Small intestine (tissue), 7 donors: ENCODE data around the gene EXOC3L4. TPM values are rescaled to one million over a fixed set of nuclear protein-coding genes. Genes with fewer than 3 reads are reported as not detected.

ENCODE experiments used
- DNase-seq, 2 donors: peaks; one replicate each; pipeline versions ENCODE4 v3.0.0 to v3.0.0-alpha.2; 2013
- FAIRE-seq: peaks from 2 replicates; lab custom pipeline; 2012; peaks lifted over from hg19 to GRCh38; lab: Jason Lieb, UNC
- H3K27ac ChIP-seq, 3 donors: one replicate each; pipeline ENCODE4 v1.5.1; 2013; ENCODE audit warnings: low read length in 2 of 3, mild to moderate bottlenecking in 2 of 3, control low read depth in 1 of 3, inconsistent platforms in 1 of 3, low read depth in 1 of 3, moderate library complexity in 1 of 3
- H3K27me3 ChIP-seq, 3 donors: one replicate each; pipeline ENCODE4 v1.6.1; 2013; ENCODE audit warnings: low read length in 3 of 3, inconsistent platforms in 1 of 3; ENCODE audit not compliant: control insufficient read depth in 3 of 3, insufficient read depth in 3 of 3
- H3K36me3 ChIP-seq, 3 donors: one replicate each; pipeline ENCODE4 v1.6.1; 2013; ENCODE audit warnings: low read length in 3 of 3, inconsistent platforms in 1 of 3, low read depth in 1 of 3, mild to moderate bottlenecking in 1 of 3, moderate library complexity in 1 of 3; ENCODE audit not compliant: control insufficient read depth in 3 of 3, insufficient read depth in 2 of 3
- H3K4me1 ChIP-seq, 3 donors: one replicate each; pipeline ENCODE4 v1.6.1; 2013; ENCODE audit warnings: low read length in 2 of 3, inconsistent platforms in 1 of 3, low read depth in 1 of 3, mild to moderate bottlenecking in 1 of 3, moderate library complexity in 1 of 3; ENCODE audit not compliant: control insufficient read depth in 3 of 3, insufficient read depth in 2 of 3
- H3K4me3 ChIP-seq, 3 donors: one replicate each; pipeline ENCODE4 v1.5.1; 2013; ENCODE audit warnings: low read length in 3 of 3, control low read depth in 1 of 3, inconsistent platforms in 1 of 3, low read depth in 1 of 3, mild to moderate bottlenecking in 1 of 3, moderate library complexity in 1 of 3
- H3K9me3 ChIP-seq, 2 donors: one replicate each; pipeline ENCODE4 v1.6.1; 2013; ENCODE audit warnings: low read depth in 1 of 2, low read length in 1 of 2; ENCODE audit not compliant: control insufficient read depth in 2 of 2, insufficient read depth in 1 of 2
- WGBS, 3 donors: extraction: QIAGEN DNeasy Blood & Tissue Kit; methylation state at CpG; one replicate each; pipeline ENCODE4 v1.1.7; 2013; 5-methylcytosine and 5-hydroxymethylcytosine counted together
- polyA plus RNA-seq, 4 donors: library from polyadenylated mRNA; stranded (reverse) in 3 of 4; unstranded in 1 of 4; fragments of 200-250 nt in 3 of 4; fragments of 120-200 nt in 1 of 4; gene quantifications; one replicate each; pipeline versions ENCODE4 v1.2.1 to v1.2.3, GENCODE V29; 2013
- donor health status: healthy with polysubstance abuse.
- donor health status: control.
- donor health status: control.
- donor health status: Bipolar disorder and iron deficiency.
- donor health status: healthy.

Gene EXOC3L4
- polyA plus RNA-seq, 4 donors: 26.1 to 110 (median 60.4) TPM

DNA sequence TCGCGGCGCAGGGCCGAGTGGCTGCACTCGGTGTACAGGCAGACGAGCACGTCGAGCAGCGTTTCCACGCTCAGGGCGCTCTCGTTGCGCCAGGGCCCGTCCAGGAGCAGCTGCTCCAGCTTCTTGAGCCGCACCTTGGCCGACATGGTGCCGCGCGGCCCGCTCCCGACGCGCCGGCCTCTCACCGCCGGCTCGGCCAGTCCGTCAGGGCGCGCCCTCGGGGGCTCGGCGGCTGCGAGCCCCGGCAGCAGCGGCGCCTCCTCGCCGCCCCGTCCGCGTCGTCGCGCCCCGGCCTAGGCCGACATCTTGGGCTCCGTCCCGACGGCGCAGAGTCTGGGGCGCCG, 37.5 kb upstream of the EXOC3L4 start:
- peak overlapping the region; percentile 89 to 98 (median 98) for H3K27ac ChIP-seq
- H3K9me3 ChIP-seq: no peaks in the 10 kb centered on the region
- H3K36me3 ChIP-seq: peaks cover 0 to 16% (median 0%) of the 10 kb centered on the region in 3 donors
- peak overlapping the region; percentile 77 to 95 (median 78) for H3K4me3 ChIP-seq
- no peaks in the 10 kb centered on the region for H3K27me3 ChIP-seq
- DNase-seq (no peak), FAIRE-seq (no peak)
- peaks cover 0 to 10% (median 5%) of the 10 kb centered on the region in 3 donors for H3K4me1 ChIP-seq
- 0 to 2% (median 1%) methylated on average over 32 to 53 of the region's 53 CpGs for WGBS, 3 donors

- 0 to 3% (median 1%) methylated on average over 30 to 113 of the region's 113 CpGs for WGBS, 3 donors
- Histone ChIP-seq H3K27me3 (no peaks in the 10 kb centered on the region), H3K4me1 (peaks cover 0 to 10% (median 3%) of the 10 kb centered on the region in 3 donors), H3K27ac (peak within 1 kb of the TSS; percentile 89 to 98 (median 98)), H3K9me3 (no peaks in the 10 kb centered on the region), H3K36me3 (peaks cover 0 to 13% (median 0%) of the 10 kb centered on the region in 3 donors), H3K4me3 (peak within 1 kb of the TSS; percentile 77 to 95 (median 78))
- FAIRE-seq: no peak
- DNase-seq: peak; percentile 90 to 96
Observed at GRCh38 chr14:103057372-103058163, 37.0 kb upstream of the EXOC3L4 start, which contains the start of gene CDC42BPB. CDC42BPB (minus strand) TSS chr14:103057549; CDS start chr14:103057173, 376 bp downstream.

DNA sequence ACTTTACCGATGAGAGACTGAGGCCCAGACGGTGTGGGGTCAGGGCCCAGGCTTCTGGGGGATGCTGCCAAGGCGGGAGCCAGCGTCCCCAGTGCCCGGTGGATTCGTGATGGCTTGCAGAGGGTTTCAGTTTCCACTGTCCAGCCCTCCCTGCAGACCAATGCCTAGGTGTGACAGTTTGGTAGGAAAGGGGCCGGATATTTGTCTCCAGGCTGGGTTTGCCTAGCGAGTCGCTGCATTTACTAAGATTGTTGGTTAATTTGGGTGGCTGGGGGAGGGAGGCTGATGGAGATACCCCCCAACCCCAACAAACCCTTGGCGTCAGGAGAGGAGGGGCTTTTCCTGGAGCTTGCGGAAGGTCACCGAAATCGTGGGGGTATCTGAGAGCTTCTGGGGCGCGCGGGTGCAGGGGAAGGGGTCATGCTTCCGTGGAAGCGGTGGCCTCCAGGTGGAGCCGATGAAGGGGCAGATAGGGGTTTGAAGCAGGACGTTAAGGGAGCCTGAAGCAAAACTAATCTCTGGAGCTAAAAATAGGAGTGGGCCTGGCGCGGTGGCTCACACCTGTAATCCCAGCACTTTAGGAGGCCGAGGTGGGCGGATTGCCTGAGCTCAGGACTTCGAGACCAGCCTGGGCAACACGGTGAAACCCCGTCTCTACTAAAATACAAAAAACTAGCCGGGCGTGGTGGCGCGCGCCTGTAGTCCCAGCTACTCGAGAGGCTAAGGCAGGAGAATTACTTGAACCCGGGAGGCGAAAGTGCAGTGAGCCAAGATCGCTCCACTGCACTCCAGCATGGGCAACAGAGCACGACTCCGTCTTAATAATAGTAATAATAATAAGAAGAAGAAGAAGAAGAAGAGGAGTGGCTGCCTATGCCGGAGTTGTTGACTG, 36.1 kb upstream of the EXOC3L4 start:
- DNase-seq (no peak), FAIRE-seq (no peak)
- no peaks in the 10 kb centered on the region for H3K27me3 ChIP-seq
- H3K36me3 ChIP-seq: peaks cover 0 to 9% (median 0%) of the 10 kb centered on the region in 3 donors
- peak overlapping the region; percentile 64 to 82 (median 77) for H3K27ac ChIP-seq
- no peaks in the 10 kb centered on the region for H3K9me3 ChIP-seq
- H3K4me3 ChIP-seq: peak overlapping the region; percentile 62 to 95 (median 77)
- WGBS, 3 donors: 45 to 54% (median 47%) methylated on average over 38 to 39 of the region's 39 CpGs
- peaks cover 0 to 10% (median 2%) of the 10 kb centered on the region in 3 donors for H3K4me1 ChIP-seq

- peaks cover 0 to 9% (median 0%) of the 10 kb centered on the region in 3 donors for H3K36me3 ChIP-seq
- H3K9me3 ChIP-seq: no peaks in the 10 kb centered on the region
- 83 to 87% (median 84%) methylated on average over 5 of the region's 5 CpGs for WGBS, 3 donors
- H3K27me3 ChIP-seq: no peaks in the 10 kb centered on the region
- DNase-seq (no peak), FAIRE-seq (no peak)
- H3K4me1 ChIP-seq: peaks cover 0 to 10% (median 2%) of the 10 kb centered on the region in 3 donors
- no peak overlapping the region for H3K27ac ChIP-seq
- H3K4me3 ChIP-seq: no peak overlapping the region
Observed at GRCh38 chr14:103059556-103059955, 35.0 kb upstream of the EXOC3L4 start.

DNA sequence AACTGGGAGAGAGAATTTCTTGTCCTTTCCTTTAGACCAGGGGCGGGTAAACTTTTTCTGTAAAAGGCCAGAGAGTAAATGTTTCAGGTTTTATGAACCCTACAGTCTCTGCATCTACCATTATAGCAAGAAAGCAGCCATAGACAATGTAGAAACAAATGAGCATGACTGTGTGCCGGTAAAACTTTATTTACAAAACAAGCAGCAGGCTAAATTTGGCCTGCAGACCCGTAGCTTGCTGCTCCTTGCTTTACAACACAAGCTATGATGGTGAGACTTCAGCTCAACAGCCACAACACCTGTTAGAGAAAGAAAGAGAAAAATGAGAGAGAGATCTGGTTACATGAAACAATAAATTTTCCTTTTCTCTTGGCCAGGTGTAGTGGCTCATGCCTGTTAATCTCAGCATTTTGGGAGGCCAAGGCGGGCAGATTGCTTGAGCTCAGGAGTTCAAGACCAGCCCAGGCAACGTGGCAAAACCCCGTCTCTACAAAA, 33.0 kb upstream of the EXOC3L4 start:
- H3K4me3 ChIP-seq: no peak overlapping the region
- no peak for FAIRE-seq
- no peak overlapping the region for H3K27ac ChIP-seq
- no peaks in the 10 kb centered on the region for H3K9me3 ChIP-seq
- H3K27me3 ChIP-seq: no peaks in the 10 kb centered on the region
- WGBS, 3 donors: 74 to 84% (median 77%) methylated on average over 6 of the region's 6 CpGs
- peaks cover 0 to 4% (median 0%) of the 10 kb centered on the region in 3 donors for H3K4me1 ChIP-seq
- H3K36me3 ChIP-seq: peaks cover 0 to 3% (median 0%) of the 10 kb centered on the region in 3 donors
- DNase-seq: no peak

DNA sequence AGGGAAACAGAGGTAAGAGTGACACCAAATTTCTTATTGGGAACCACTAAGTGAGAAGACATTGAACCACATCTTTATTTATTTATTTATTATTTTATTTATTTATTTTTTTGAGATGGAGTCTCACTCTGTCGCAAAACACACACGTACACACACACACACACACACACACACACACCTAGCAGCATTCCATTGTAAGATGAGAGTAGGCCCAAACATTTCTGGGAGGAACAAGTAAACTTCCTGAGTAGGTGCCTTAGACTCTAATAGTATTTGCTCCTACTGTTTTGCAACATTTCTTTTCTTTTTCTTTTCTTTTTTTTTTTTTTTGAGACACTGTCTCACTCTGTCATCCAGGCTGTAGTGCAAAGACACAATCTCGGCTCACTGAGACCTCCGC, 30.1 kb upstream of the EXOC3L4 start:
- WGBS, 3 donors: 95 to 98% (median 96%) methylated on average over 4 of the region's 4 CpGs
- Histone ChIP-seq H3K27me3 (no peaks in the 10 kb centered on the region), H3K9me3 (no peaks in the 10 kb centered on the region), H3K36me3 (peaks cover 0 to 3% (median 0%) of the 10 kb centered on the region in 3 donors), H3K4me1 (peaks cover 0 to 16% (median 0%) of the 10 kb centered on the region in 3 donors), H3K27ac (no peak overlapping the region), H3K4me3 (no peak overlapping the region)
- no peak for FAIRE-seq
- DNase-seq: no peak

DNA sequence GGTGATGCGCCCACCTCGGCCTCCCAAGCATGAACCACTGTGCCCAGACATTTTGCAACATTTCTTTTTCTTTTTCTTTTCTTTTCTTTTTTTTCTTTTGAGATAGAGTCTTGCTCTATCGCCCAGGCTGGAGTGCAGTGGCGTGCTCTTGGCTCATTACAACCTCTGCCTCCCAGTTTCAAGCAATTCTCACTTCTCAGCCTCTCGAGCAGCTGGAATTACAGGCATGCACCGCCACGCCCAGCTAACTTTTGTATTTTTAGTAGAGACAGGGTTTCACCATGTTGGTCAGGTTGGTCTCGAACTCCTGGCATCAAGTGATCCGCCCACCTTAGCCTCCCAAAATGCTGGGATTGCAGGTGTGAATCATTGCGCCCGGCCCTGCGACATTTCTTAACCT, 29.5 kb upstream of the EXOC3L4 start:
- FAIRE-seq: no peak

GRCh38 chr14:103065861-103066260, 28.7 kb upstream of the EXOC3L4 start:
- Histone ChIP-seq H3K36me3 (no peaks in the 10 kb centered on the region), H3K9me3 (no peaks in the 10 kb centered on the region), H3K4me1 (peaks cover 0 to 16% (median 0%) of the 10 kb centered on the region in 3 donors), H3K27ac (peak overlapping the region in 1 of 3 donors; percentile 11), H3K27me3 (no peaks in the 10 kb centered on the region), H3K4me3 (no peak overlapping the region)
- DNase-seq (no peak), FAIRE-seq (no peak)
- whole genome bisulfite sequencing, 3 donors: 77 to 81% (median 80%) methylated on average over 7 of the region's 7 CpGs

More for the DNA sequence above, 29.5 kb upstream of the EXOC3L4 start:
- 87 to 91% (median 91%) methylated on average over 12 of the region's 12 CpGs for WGBS, 3 donors
- Histone ChIP-seq H3K9me3 (no peaks in the 10 kb centered on the region), H3K27ac (no peak overlapping the region), H3K36me3 (no peaks in the 10 kb centered on the region), H3K4me3 (no peak overlapping the region), H3K27me3 (no peaks in the 10 kb centered on the region), H3K4me1 (peaks cover 0 to 16% (median 0%) of the 10 kb centered on the region in 3 donors)
- DNase-seq: no peak
